Activated CD4-positive, CD25-positive, alpha-beta regulatory T cell (primary cell): ENCODE data around the gene PCDHA2.
"Not testable (repeated sequence)": the region's sequence is repeated elsewhere in the genome, so short reads cannot be mapped to it uniquely, and the experiment has no call there.

Experiments used
- DNase-seq, 4 experiments: peaks; one replicate each; lab custom pipeline; 2025; lab: John Stamatoyannopoulos, UW

The PCDHA2 gene

GRCh38 chr5:140821375-140822280 lies 27.0 kb downstream of the PCDHA2 start, which contains the start of gene PCDHA5:
Gene PCDHA5, plus strand, starts transcription at chr5:140821613.
- no peak for DNase-seq

- no peak for DNase-seq
These were observed 27.6 kb downstream of the PCDHA2 start for GRCh38 chr5:140822281-140822629.

DNA sequence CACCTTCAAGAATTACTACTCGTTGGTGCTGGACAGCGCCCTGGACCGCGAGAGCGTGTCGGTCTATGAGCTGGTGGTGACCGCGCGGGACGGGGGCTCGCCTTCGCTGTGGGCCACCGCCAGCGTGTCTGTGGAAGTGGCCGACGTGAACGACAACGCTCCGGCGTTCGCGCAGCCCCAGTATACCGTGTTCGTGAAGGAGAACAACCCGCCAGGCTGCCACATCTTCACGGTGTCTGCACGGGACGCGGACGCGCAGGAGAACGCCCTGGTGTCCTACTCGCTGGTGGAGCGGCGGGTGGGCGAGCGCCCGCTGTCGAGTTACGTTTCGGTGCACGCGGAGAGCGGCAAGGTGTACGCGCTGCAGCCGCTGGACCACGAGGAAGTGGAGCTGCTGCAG lies 28.3 kb downstream of the PCDHA2 start:
- DNase-seq: not testable (repeated sequence)

DNA sequence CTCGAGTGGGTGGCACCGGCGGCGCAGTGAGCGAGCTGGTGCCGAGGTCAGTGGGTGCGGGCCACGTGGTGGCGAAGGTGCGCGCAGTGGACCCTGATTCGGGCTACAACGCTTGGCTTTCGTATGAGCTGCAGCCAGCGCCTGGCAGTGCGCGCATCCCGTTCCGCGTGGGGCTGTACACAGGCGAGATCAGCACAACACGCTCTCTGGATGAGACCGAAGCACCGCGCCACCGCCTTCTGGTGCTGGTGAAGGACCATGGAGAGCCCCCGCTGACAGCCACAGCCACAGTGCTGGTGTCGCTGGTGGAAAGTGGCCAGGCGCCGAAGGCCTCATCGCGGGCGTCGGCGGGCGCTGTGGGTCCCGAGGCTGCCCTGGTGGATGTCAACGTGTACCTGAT lies 28.8 kb downstream of the PCDHA2 start:
- DNase-seq: no peak

DNA sequence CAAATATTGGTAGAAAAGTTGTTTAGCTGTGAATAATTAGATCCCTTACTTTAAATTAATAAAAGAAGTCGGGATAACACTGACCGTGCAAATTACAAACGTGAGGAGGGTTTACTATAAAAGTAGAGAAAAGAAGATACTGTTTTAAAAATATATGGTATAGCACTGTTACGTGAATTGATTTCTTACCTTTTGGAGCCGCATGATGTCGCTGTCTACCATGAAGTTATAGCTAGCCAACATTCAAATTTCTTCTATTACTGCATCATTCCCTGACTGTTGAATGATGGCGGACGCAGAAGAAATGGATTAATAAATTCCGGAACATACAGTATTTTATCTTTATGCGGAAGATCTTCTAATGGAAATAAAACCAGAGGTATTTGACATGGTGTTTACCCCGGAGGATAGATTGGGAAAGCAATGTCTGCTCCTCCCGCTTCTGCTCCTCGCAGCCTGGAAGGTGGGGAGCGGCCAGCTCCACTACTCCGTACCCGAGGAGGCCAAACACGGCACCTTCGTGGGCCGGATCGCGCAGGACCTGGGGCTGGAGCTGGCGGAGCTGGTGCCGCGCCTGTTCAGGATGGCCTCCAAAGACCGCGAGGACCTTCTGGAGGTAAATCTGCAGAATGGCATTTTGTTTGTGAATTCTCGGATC lies 33.2 kb downstream of the PCDHA2 start, which contains the start of gene PCDHA6:
Gene PCDHA6, plus strand, starts transcription at position 257 of the 658 bp plus-strand sequence. Its CDS starts 132 bp downstream, at position 389.
- DNase-seq: no peak

DNA sequence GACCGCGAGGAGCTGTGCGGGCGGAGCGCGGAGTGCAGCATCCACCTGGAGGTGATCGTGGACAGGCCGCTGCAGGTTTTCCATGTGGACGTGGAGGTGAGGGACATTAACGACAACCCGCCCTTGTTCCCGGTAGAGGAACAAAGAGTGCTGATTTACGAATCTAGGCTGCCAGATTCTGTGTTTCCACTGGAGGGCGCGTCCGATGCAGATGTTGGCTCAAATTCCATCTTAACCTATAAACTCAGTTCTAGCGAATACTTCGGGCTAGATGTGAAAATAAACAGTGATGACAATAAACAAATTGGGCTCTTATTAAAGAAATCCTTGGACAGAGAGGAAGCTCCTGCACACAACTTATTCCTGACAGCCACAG lies 33.7 kb downstream of the PCDHA2 start:
- DNase-seq: no peak

- not testable (repeated sequence) for DNase-seq
These were observed 35.2 kb downstream of the PCDHA2 start for GRCh38 chr5:140829511-140830501.

GRCh38 chr5:140833993-140834392 lies 39.3 kb downstream of the PCDHA2 start, which contains the start of gene PCDHA7:
Gene PCDHA7, plus strand, starts transcription at chr5:140834269. Its CDS starts 115 bp downstream, at chr5:140834384.
- DNase-seq: no peak

DNA sequence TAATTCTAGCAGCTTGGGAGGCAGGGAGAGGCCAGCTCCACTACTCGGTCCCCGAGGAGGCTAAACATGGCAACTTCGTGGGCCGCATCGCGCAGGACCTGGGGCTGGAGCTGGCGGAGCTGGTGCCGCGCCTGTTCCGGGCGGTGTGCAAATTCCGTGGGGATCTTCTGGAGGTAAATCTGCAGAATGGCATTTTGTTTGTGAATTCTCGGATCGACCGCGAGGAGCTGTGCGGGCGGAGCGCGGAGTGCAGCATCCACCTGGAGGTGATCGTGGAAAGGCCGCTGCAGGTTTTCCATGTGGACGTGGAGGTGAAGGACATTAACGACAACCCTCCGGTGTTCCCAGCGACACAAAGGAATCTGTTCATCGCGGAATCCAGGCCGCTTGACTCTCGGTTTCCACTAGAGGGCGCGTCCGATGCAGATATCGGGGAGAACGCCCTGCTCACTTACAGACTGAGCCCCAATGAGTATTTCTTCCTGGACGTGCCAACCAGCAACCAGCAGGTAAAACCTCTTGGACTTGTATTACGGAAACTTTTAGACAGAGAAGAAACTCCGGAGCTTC lies 39.9 kb downstream of the PCDHA2 start:
- not testable (repeated sequence) for DNase-seq

- DNase-seq: no peak
These were observed 41.2 kb downstream of the PCDHA2 start for GRCh38 chr5:140835622-140836510.

- DNase-seq: no peak
These were observed 46.6 kb downstream of the PCDHA2 start, which contains the start of gene PCDHA8 for GRCh38 chr5:140840978-140841962. Gene PCDHA8, plus strand, starts transcription at chr5:140841187. Its CDS starts 135 bp downstream, at chr5:140841322.

GRCh38 chr5:140842798-140843733 lies 48.4 kb downstream of the PCDHA2 start:
- DNase-seq: no peak
